ENCODE measurements around the gene NFKBIE. TPM values are rescaled to one million over a fixed set of nuclear protein-coding genes. Genes with fewer than 3 reads are reported as not detected.
A peak's percentile ranks its signal among the peaks of the same experiment; 100 is the strongest.

The NFKBIE gene
- total and polyA plus RNA-seq, 7 donors: 4.7 to 16.2 (median 10.0) TPM

- DNase-seq: no peak
- WGBS, 2 donors: 60 to 72% methylated on average over 10 of the region's 10 CpGs
- Histone ChIP-seq H3K27ac (no peak overlapping the region), H3K4me1 (peaks cover 0 to 34% (median 31%) of the 10 kb centered on the region in 4 donors), H3K4me3 (no peak overlapping the region), H3K36me3 (peaks cover 49 to 71% (median 65%) of the 10 kb centered on the region in 4 donors), H3K9me3 (no peaks in the 10 kb centered on the region), H3K27me3 (no peaks in the 10 kb centered on the region)
- intact Hi-C loops (cut with DNase I): no loop called here
- TF ChIP-seq POLR2A (IDR thresholded peaks at IDR 0.05): no peak
- peak in 3 of 4 experiments; percentile 21 to 32 (median 32) for TF ChIP-seq CTCF (IDR thresholded peaks at IDR 0.05)
Measured at GRCh38 chr6:44253307-44254101, 11.8 kb downstream of the NFKBIE start.

- no peak overlapping the region for H3K4me3 ChIP-seq
- peaks cover 0 to 34% (median 28%) of the 10 kb centered on the region in 4 donors for H3K4me1 ChIP-seq
- no peaks in the 10 kb centered on the region for H3K27me3 ChIP-seq
- TF ChIP-seq POLR2A (IDR thresholded peaks at IDR 0.05) (no peak), POLR2AphosphoS5 (IDR thresholded peaks at IDR 0.05) (no peak), CTCF (IDR thresholded peaks at IDR 0.05) (no peak), EP300 (IDR thresholded peaks at IDR 0.05) (no peak)
- intact Hi-C loops (cut with DNase I): no loop called here
- H3K36me3 ChIP-seq: peaks cover 49 to 71% (median 64%) of the 10 kb centered on the region in 4 donors
- no peaks in the 10 kb centered on the region for H3K9me3 ChIP-seq
- no peak for DNase-seq
- WGBS, 2 donors: 84 to 90% methylated on average over 14 of the region's 14 CpGs
- no peak overlapping the region for H3K27ac ChIP-seq
Measured at GRCh38 chr6:44251576-44252524, 13.5 kb downstream of the NFKBIE start.

GRCh38 chr6:44250718-44251123 lies 14.6 kb downstream of the NFKBIE start:
- Histone ChIP-seq H3K4me3 (no peak overlapping the region), H3K4me1 (peaks cover 0 to 27% (median 21%) of the 10 kb centered on the region in 4 donors), H3K27ac (no peak overlapping the region), H3K36me3 (peaks cover 49 to 70% (median 64%) of the 10 kb centered on the region in 4 donors), H3K27me3 (no peaks in the 10 kb centered on the region), H3K9me3 (no peaks in the 10 kb centered on the region)
- TF ChIP-seq EP300 (IDR thresholded peaks at IDR 0.05) (no peak), POLR2A (IDR thresholded peaks at IDR 0.05) (no peak), POLR2AphosphoS5 (IDR thresholded peaks at IDR 0.05) (no peak), CTCF (IDR thresholded peaks at IDR 0.05) (no peak)
- no peak for DNase-seq
- 73 to 85% methylated on average over 3 of the region's 3 CpGs for WGBS, 2 donors
- intact Hi-C loops (cut with DNase I): no loop called here

GRCh38 chr6:44250067-44250717 lies 15.2 kb downstream of the NFKBIE start:
- peaks cover 0 to 31% (median 25%) of the 10 kb centered on the region in 4 donors for H3K4me1 ChIP-seq
- DNase-seq: no peak
- intact Hi-C loops (cut with DNase I): no loop called here
- no peaks in the 10 kb centered on the region for H3K27me3 ChIP-seq
- 62 to 77% methylated on average over 6 of the region's 6 CpGs for WGBS, 2 donors
- H3K9me3 ChIP-seq: no peaks in the 10 kb centered on the region
- TF ChIP-seq CTCF (IDR thresholded peaks at IDR 0.05) (no peak), EP300 (IDR thresholded peaks at IDR 0.05) (no peak), POLR2AphosphoS5 (IDR thresholded peaks at IDR 0.05) (no peak), POLR2A (IDR thresholded peaks at IDR 0.05) (no peak)
- no peak overlapping the region for H3K27ac ChIP-seq
- peaks cover 46 to 65% (median 62%) of the 10 kb centered on the region in 4 donors for H3K36me3 ChIP-seq
- no peak overlapping the region for H3K4me3 ChIP-seq
